A549 treated with CpdA at 1 μM for 4 hours (cell line): ENCODE results near the gene TGFB3. TPM values are rescaled to one million over a fixed set of nuclear protein-coding genes. Genes with fewer than 3 reads are reported as not detected.

ENCODE experiments used
- total RNA-seq: library from RNA; stranded (reverse); fragments of 200-300 nt; extraction: Qiagen RNA extraction; gene quantifications from 5 replicates; pipeline ENCODE4 v1.2.3, GENCODE V29; 2022; ENCODE audit warnings: low read depth

TGFB3 gene
- total RNA-seq: 0.83 to 1.4 TPM (median 0.92 TPM) in 5 replicates

GRCh38 chr14:75981426-75982265 lies at the start of gene TGFB3:
Gene TGFB3 (minus strand): TSS chr14:75981995. CDS start chr14:75980893, 1,102 bp downstream.

GRCh38 chr14:75985618-75986438 lies 4.0 kb upstream of the TGFB3 start, which contains the start of gene IFT43:
Gene IFT43 (plus strand): TSS chr14:75985763. CDS start chr14:75985787, 24 bp downstream.

Other genes with a start within 250 kb of the TGFB3 start
- gene IFT43, start 3.8 kb upstream of the TGFB3 start, total RNA-seq: 34.8 to 41.6 TPM (median 40.4 TPM) in 5 replicates
- gene GPATCH2L, start 169.9 kb upstream of the TGFB3 start, total RNA-seq: 19.0 to 25.1 TPM (median 23.0 TPM) in 5 replicates